HG02642 (cell line): ENCODE data around the gene FOXC1.

ENCODE experiments used
- ATAC-seq: cut with Tn5 transposase; IDR thresholded peaks from one replicate; pipeline ENCODE4 v1.9.1; 2021; ENCODE audit warnings: mild to moderate bottlenecking; ENCODE audit not compliant: unreplicated experiment, poor library complexity

The FOXC1 gene

GRCh38 chr6:1609041-1609647, 571 bp upstream of the FOXC1 start:
- no peak for ATAC-seq

- ATAC-seq, result peak; percentile 29
Observed at GRCh38 chr6:1610497-1611321, 994 bp downstream of the FOXC1 start.

- ATAC-seq, result no peak
Observed at GRCh38 chr6:1611322-1611571, 1.5 kb downstream of the FOXC1 start.

GRCh38 chr6:1611572-1612298, 2.0 kb downstream of the FOXC1 start:
- ATAC-seq, result no peak

- ATAC-seq, result no peak
Observed at GRCh38 chr6:1612299-1612973, 2.7 kb downstream of the FOXC1 start.

GRCh38 chr6:1612974-1613306, 3.2 kb downstream of the FOXC1 start:
- no peak for ATAC-seq

- no peak for ATAC-seq
Observed at GRCh38 chr6:1613346-1613687, 3.6 kb downstream of the FOXC1 start.

- no peak for ATAC-seq
Observed at GRCh38 chr6:1613688-1614447, 4.2 kb downstream of the FOXC1 start.

- ATAC-seq, result no peak
Observed at GRCh38 chr6:1614448-1615150, 4.9 kb downstream of the FOXC1 start.

GRCh38 chr6:1615151-1615852, 5.6 kb downstream of the FOXC1 start:
- no peak for ATAC-seq

GRCh38 chr6:1615853-1616420, 6.2 kb downstream of the FOXC1 start:
- no peak for ATAC-seq

GRCh38 chr6:1616701-1617463, 7.2 kb downstream of the FOXC1 start:
- no peak for ATAC-seq

GRCh38 chr6:1617466-1618310, 8.0 kb downstream of the FOXC1 start:
- no peak for ATAC-seq

- ATAC-seq, result no peak
Observed at GRCh38 chr6:1618311-1619097, 8.8 kb downstream of the FOXC1 start.

GRCh38 chr6:1619098-1619672, 9.5 kb downstream of the FOXC1 start:
- no peak for ATAC-seq
